SJCRH30 (cell line): ENCODE measurements around the gene VAV3. TPM values are rescaled to one million over a fixed set of nuclear protein-coding genes. Genes with fewer than 3 reads are reported as not detected.
"Not testable (repeated sequence)": the region's sequence is repeated elsewhere in the genome, so short reads cannot be mapped to it uniquely, and the experiment has no call there.

Experiments used
- DNase-seq, 2 experiments: peaks; one replicate each; pipeline ENCODE4 v3.0.0-alpha.2; 2015 to 2020
- H3K27ac ChIP-seq: fragments of 250-450 bp; sonication (Bioruptor Pico); 2 replicates; pipeline ENCODE4 v1.5.1; 2020; ENCODE audit warnings: mild to moderate bottlenecking, moderate library complexity
- H3K27me3 ChIP-seq: fragments of 250-450 bp; sonication (Bioruptor Pico); 2 replicates; pipeline ENCODE4 v1.5.1; 2020; ENCODE audit warnings: mild to moderate bottlenecking, moderate library complexity
- H3K36me3 ChIP-seq: fragments of 250-450 bp; sonication (Bioruptor Pico); 2 replicates; pipeline ENCODE4 v1.5.1; 2020; ENCODE audit warnings: mild to moderate bottlenecking, moderate library complexity
- H3K4me1 ChIP-seq: fragments of 250-450 bp; sonication (Bioruptor Pico); 2 replicates; pipeline ENCODE4 v1.5.1; 2020; ENCODE audit warnings: mild to moderate bottlenecking, moderate library complexity
- H3K4me3 ChIP-seq: fragments of 250-450 bp; sonication (Bioruptor Pico); 2 replicates; pipeline ENCODE4 v1.5.1; 2020; ENCODE audit warnings: mild to moderate bottlenecking, moderate library complexity
- H3K9me3 ChIP-seq: fragments of 250-450 bp; sonication (Bioruptor Pico); replicated peaks from 2 replicates; pipeline ENCODE4 v1.5.1; 2020; ENCODE audit warnings: mild to moderate bottlenecking, moderate library complexity
- total RNA-seq: library from RNA; depleted of rRNA; stranded (reverse); fragments of >200 nt; shearing (Covaris generic); gene quantifications from 2 replicates; pipeline ENCODE4 v1.2.3, GENCODE V29; 2014

The VAV3 gene
- total RNA-seq, 1 experiment from 2014 or later = 35.5 TPM

DNA sequence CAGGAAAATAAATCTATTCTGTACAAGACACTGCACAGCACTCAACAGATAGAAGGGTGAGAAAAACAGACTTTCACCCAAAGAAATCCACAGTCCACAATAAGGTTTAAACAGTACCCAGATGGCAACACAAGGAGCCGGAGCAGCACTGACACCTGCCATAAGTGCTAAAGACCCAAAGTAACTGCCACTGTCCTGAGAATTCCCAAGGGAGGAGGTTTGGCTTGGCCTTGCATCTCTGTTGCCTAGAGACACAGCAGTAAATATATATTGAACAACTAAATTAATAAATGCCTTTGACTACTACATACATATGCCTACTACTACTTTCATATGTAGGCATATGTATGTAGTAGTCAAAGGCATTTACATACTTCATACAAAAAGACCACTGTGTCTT lies 68.0 kb downstream of the VAV3 start:
- no peak overlapping the region for H3K4me3 ChIP-seq
- DNase-seq = no peak
- H3K27me3 ChIP-seq = no peaks in the 10 kb centered on the region
- H3K36me3 ChIP-seq = no peaks in the 10 kb centered on the region
- peaks cover 3% of the 10 kb centered on the region; the same call in 1 of the 2 replicates for H3K4me1 ChIP-seq
- 0 out of 2 replicates have a peak, but pooled peaks cover 9% of the 10 kb centered on the region for H3K9me3 ChIP-seq
- H3K27ac ChIP-seq = no peak overlapping the region

DNA sequence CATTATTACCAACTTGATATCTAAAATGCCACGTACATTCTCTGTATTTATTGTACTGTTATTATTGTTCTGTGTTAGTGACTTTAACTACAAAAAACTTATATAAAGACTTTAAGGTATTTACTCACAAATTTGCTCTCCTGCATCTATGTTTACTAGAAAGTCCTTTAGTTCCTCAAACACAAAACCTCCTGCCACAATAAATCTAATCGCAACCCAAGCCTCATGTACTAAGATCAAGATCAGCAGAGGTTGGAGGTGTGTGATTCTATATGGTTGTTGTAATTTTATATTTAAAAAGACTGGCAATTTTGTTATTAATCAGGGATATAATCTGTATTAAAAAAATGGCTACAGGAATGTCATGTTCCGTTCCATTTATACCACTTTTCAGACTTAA lies 68.6 kb downstream of the VAV3 start:
- Histone ChIP-seq H3K4me1 (peaks cover 3% of the 10 kb centered on the region; the same call in 1 of the 2 replicates), H3K9me3 (0 out of 2 replicates have a peak, but pooled peaks cover 9% of the 10 kb centered on the region), H3K36me3 (no peaks in the 10 kb centered on the region), H3K4me3 (no peak overlapping the region), H3K27ac (no peak overlapping the region), H3K27me3 (no peaks in the 10 kb centered on the region)
- no peak for DNase-seq

DNA sequence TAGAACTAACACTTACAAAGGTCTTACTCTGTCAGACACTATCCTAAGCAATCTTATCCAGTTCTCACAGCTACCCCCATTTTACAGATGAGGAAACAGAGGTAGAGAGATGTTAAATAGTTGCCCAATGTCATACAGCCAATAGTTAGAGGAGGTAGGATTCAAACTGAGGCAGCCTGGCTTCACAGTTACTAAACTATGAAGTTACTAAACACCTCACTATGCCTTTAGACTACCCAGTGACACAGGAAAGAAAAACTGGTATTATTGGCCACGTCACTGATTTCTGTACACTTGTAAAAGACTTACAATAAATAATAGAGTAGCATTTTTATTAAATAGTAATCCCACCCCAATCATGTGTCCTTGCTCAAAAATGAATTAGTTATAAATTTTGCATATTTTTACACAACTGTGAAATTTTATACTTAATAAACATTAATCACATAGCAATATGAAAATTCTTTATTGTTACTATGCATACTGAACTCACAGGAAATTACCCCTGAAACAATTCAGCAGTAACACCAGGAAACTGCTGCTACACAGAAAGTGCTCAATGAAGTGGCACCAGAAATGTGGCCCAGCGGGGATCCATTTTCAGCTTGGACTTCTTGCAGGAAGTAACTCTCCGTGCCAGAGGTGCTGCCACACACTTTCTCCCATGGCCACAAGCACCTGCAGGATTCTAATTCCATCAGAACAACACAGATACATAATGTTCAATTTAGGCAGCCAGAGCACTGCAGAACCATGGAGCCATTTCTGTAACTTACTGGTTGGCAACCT lies 69.4 kb downstream of the VAV3 start:
- Histone ChIP-seq H3K9me3 (0 out of 2 replicates have a peak, but pooled peaks cover 9% of the 10 kb centered on the region), H3K27me3 (no peaks in the 10 kb centered on the region), H3K4me1 (peaks cover 3% of the 10 kb centered on the region; the same call in 1 of the 2 replicates), H3K27ac (no peak overlapping the region), H3K36me3 (no peaks in the 10 kb centered on the region), H3K4me3 (no peak overlapping the region)
- DNase-seq = no peak

DNA sequence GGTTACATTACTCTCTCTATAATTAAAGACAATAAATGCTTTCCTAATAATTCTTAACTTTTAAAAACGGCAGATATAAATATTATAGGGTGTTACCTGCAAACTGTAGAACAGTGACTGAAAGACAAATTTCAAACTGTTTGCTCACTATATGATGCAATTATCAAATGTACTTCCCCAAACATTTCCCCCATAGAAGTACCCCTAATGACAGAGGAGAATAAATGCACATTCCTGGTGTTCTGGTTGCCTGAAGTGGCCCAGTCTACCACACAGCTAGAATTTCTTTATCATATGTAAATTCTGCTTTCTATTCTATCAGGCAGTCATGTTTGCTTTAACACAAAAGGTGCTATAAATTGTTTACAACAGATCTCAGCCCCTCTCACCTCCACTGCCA lies 70.4 kb downstream of the VAV3 start:
- Histone ChIP-seq H3K27me3 (no peaks in the 10 kb centered on the region), H3K4me3 (no peak overlapping the region), H3K36me3 (no peaks in the 10 kb centered on the region), H3K9me3 (0 out of 2 replicates have a peak, but pooled peaks cover 9% of the 10 kb centered on the region), H3K4me1 (no peaks in the 10 kb centered on the region; the same call in 1 of the 2 replicates), H3K27ac (no peak overlapping the region)
- no peak for DNase-seq

DNA sequence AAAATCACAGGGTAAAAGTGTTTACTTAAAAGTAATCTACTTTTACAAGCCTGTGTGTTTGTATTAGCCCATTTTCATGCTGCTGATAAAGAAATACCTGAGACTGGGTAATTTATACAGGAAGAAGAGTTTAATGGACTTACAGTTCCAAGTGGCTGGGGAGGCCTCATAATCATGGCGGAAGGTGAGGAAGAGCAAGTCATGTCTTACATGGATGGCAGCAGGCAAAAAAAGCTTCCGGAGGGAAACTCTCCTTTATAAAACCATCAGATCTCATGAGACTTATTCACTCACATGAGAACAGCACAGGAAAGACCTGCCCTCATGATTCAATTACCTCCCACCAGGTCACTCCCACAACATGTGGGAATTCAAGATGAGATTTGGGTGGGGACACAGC lies 71.6 kb downstream of the VAV3 start:
- not testable (repeated sequence) for H3K4me1 ChIP-seq, H3K36me3 ChIP-seq, H3K27ac ChIP-seq, DNase-seq, H3K27me3 ChIP-seq, H3K4me3 ChIP-seq, H3K9me3 ChIP-seq

DNA sequence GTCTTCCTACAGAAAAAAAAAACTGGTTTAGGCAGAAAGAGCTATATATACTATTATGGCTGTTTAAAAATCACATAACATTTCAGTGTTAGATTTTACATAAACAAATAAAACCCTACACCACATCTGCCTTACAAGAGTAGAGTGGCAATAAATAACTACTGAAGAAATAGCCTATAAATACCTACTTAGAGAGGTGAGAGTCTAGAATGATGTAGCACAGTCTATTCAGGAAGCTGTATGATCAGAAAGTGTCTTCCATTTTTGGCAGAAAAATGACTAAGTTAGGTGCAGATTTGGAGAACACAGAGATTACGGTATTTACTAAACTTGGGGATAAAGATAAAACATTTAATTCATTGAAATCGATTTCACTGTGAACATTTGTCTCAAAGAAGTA lies 75.5 kb downstream of the VAV3 start:
- H3K4me1 ChIP-seq = no peaks in the 10 kb centered on the region
- no peak overlapping the region for H3K4me3 ChIP-seq
- no peaks in the 10 kb centered on the region for H3K36me3 ChIP-seq
- DNase-seq = no peak
- 0 out of 2 replicates have a peak, but pooled peaks cover 9% of the 10 kb centered on the region for H3K9me3 ChIP-seq
- no peak overlapping the region for H3K27ac ChIP-seq
- no peaks in the 10 kb centered on the region for H3K27me3 ChIP-seq

DNA sequence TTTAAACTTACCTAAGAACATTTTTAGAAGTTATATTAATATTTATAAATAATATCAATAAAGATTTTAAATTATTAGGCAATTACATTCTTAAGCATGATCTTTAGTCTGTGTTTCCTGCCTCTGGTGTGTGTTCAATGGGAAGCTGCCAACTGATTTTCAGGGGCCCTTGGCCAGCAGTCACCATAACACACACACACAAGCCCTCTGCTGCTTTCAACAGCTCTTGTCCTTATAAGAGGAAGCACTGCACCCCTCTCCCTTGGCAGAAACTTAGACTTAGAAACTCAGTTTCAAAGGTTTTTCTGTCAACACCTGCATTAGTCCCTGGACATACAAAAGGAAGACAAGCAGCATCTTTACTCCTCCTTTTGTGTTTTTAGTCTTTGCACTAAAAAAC lies 81.4 kb downstream of the VAV3 start:
- H3K27ac ChIP-seq = no peak overlapping the region
- H3K27me3 ChIP-seq = no peaks in the 10 kb centered on the region
- no peaks in the 10 kb centered on the region for H3K9me3 ChIP-seq
- no peak for DNase-seq
- H3K4me3 ChIP-seq = no peak overlapping the region
- H3K36me3 ChIP-seq = no peaks in the 10 kb centered on the region
- H3K4me1 ChIP-seq = no peaks in the 10 kb centered on the region

DNA sequence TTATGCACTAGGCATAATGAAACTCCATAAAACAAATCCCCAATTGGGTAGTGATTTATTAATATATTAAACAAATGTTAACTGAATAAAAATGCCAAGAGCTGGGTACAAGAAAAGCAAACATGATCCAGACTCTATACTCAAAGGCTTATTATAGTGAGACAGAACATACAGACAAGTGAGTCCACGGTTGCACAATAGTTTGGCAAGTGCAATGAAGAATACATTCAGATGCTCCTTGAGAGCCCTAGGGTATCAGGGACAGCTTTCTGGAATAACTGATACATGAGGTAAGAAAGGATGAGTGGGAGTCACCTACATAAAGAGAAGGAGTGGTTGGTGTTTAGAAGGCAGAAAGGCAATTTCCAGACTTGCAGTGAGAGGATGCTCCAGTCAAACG lies 85.1 kb downstream of the VAV3 start:
- Histone ChIP-seq H3K4me3 (no peak overlapping the region), H3K27me3 (no peaks in the 10 kb centered on the region), H3K36me3 (no peaks in the 10 kb centered on the region), H3K9me3 (no peaks in the 10 kb centered on the region), H3K27ac (no peak overlapping the region), H3K4me1 (peaks cover 11% of the 10 kb centered on the region)
- DNase-seq = no peak

DNA sequence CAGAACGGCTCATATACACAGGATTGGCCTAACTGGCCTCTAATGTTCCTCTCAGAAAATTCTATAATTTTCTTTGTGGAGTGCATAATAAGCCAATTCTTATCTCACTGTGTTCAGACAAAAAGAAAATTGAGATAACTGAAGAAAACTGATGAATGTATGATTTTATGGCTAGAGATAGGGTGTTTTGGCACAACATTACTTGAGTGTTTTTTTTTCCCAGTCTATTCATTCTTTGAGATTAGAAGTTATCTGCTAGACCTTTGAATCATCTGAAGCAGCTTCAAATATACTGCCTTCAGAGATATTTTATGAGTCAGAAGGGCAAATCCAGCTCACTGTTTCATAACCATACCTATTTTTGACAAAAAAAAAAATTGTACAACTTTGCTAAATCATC lies 85.6 kb downstream of the VAV3 start:
- no peaks in the 10 kb centered on the region for H3K9me3 ChIP-seq
- no peak overlapping the region for H3K4me3 ChIP-seq
- no peak overlapping the region for H3K27ac ChIP-seq
- no peaks in the 10 kb centered on the region for H3K27me3 ChIP-seq
- peaks cover 11% of the 10 kb centered on the region for H3K4me1 ChIP-seq
- H3K36me3 ChIP-seq = no peaks in the 10 kb centered on the region
- DNase-seq = no peak

DNA sequence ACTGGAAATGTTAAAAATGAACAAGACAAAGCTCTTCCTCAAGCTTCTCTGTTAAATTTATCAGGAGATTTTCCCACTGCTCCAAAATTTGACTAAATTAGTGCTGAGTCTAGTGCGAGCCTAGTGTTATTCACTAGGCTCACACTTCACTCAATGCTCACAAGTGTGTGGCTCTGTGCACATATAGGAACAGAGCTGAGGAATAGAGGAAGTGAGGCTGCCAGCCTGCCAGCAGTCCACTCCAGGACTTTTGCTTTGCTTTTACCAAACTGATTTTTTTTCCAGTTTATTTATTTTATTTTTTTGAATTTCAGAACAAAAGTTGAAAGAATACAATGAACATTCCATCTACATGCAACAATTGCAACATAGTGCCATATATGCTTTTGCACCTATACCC lies 87.2 kb downstream of the VAV3 start:
- no peaks in the 10 kb centered on the region for H3K9me3 ChIP-seq
- H3K4me3 ChIP-seq = no peak overlapping the region
- peaks cover 11% of the 10 kb centered on the region for H3K4me1 ChIP-seq
- no peaks in the 10 kb centered on the region for H3K27me3 ChIP-seq
- no peak overlapping the region for H3K27ac ChIP-seq
- DNase-seq = no peak
- 0 out of 2 replicates have a peak, but pooled peaks cover 6% of the 10 kb centered on the region for H3K36me3 ChIP-seq

DNA sequence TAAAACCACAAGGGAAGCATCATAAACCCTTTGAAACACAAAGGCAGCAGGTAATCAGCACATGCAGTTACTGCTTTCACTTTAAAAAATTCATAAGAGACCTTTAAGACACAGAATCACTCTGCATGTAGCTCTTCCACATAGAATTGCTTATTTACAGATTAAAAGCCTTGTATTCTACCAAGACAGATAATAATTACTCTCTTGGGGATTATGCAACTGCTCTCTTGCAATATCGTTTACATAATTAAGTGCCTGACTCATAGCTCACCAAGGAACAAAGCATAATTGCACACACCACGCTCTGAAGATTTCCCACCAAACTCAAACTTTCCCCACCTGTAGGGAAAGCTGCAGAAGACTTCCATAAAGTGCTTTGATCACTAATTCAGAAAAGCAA lies 87.9 kb downstream of the VAV3 start:
- no peaks in the 10 kb centered on the region for H3K9me3 ChIP-seq
- H3K36me3 ChIP-seq = 0 out of 2 replicates have a peak, but pooled peaks cover 6% of the 10 kb centered on the region
- H3K27ac ChIP-seq = no peak overlapping the region
- DNase-seq = peak in 1 of 2 experiments; percentile 49
- peaks cover 11% of the 10 kb centered on the region for H3K4me1 ChIP-seq
- no peak overlapping the region for H3K4me3 ChIP-seq
- H3K27me3 ChIP-seq = no peaks in the 10 kb centered on the region

DNA sequence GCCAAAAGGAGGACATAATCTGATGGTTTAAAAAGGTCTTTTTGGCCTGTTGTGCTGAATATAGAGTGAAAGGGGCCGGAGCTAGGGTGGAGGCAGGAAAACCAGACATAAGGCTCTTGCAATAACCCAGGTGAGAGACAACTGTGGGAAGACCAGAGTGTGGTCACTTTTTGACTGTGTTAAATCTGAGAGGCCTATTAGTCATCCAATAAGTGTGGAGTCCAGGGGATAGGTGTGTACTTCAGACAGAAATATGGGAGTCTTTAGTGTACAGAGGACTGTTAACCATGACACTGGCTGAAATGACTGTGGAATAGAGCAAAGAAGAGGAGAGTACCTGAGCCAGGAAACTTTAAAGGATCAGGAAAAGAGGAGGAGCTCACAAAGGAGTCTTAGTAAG lies 89.3 kb downstream of the VAV3 start:
- Histone ChIP-seq H3K4me3 (no peak overlapping the region), H3K27ac (no peak overlapping the region), H3K36me3 (0 out of 2 replicates have a peak, but pooled peaks cover 6% of the 10 kb centered on the region), H3K4me1 (peaks cover 11% of the 10 kb centered on the region), H3K9me3 (no peaks in the 10 kb centered on the region), H3K27me3 (no peaks in the 10 kb centered on the region)
- DNase-seq = no peak

DNA sequence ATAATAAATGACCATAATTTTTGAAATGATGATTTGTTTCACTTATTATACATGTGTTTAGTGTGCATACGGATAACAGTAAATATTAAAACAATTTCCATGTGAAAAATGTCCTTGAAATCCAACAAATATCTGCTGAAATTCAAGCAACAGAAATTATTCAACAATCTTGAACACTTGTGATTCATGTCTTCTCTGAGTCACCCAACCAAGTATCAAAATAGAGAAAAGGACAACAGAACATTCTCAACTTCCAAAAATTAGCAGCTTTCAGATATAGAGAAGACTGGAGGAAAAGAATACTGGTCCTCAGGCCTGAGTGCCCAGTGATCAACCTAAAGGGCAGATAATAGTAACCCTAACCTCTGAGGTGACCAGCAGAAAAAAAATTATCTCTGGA lies 90.8 kb downstream of the VAV3 start:
- H3K4me3 ChIP-seq = no peak overlapping the region
- no peak for DNase-seq

DNA sequence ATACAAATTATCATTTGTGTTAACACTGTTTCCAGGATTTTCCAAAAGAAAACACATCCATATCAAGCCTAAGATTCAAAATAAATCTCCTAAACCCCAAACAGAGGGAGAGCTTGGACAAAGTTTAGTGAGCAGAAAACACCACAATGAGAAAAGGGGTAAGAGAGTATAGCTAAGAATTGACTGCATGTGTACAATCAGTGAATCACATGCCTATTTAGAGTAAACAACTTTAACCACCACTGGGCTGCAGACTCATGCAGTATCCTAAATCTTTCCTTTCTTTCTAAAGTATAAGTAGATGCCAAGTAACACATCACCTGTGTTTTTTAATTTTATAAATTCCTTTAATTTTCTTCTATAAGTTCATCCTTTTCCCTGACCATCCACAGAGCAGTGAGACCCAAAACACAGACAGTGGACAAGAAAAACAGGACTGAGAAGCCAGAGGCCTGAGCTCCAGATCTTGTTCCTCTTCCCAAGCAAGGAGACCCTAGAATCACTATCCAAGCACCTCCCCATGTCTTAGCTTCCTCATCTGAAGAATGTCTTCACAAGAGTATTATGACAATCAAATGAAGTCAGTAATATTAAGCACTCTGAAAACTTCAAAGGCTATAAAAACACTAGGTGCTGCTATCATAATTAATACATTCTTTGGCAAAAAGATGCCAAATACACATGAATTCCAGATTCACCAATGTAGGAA lies 93.1 kb downstream of the VAV3 start:
- H3K4me1 ChIP-seq = peaks cover 2% of the 10 kb centered on the region
- DNase-seq = no peak
- H3K9me3 ChIP-seq = no peaks in the 10 kb centered on the region
- H3K36me3 ChIP-seq = peaks cover 10% of the 10 kb centered on the region; the same call in 1 of the 2 replicates
- no peaks in the 10 kb centered on the region for H3K27me3 ChIP-seq
- no peak overlapping the region for H3K27ac ChIP-seq
- H3K4me3 ChIP-seq = no peak overlapping the region

More for the DNA sequence above, 90.8 kb downstream of the VAV3 start:
- Histone ChIP-seq H3K36me3 (peaks cover 10% of the 10 kb centered on the region; the same call in 1 of the 2 replicates), H3K27ac (no peak overlapping the region), H3K4me1 (peaks cover 11% of the 10 kb centered on the region), H3K9me3 (no peaks in the 10 kb centered on the region), H3K27me3 (no peaks in the 10 kb centered on the region)

DNA sequence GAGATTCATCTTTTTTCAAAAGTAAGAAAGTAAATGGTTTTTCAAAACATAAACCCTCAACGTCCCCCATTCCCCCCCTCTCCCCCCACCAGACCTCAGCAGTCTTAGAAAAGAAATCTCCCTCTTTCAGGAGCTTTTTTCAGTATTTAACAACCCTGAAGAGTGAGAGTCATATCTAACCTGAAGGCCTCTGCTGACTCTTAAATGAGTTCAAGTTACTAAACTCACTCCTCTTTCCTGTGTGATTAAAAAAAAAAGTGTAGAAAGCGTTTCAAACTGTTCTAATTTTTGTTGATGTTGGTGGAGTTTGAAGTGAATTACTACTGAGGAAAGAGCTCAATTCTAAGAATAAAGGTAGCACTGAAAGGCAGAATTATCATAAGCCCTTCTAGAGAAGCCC lies 93.7 kb downstream of the VAV3 start:
- DNase-seq = no peak
- H3K27ac ChIP-seq = no peak overlapping the region

More for the DNA sequence above, 93.7 kb downstream of the VAV3 start:
- H3K4me3 ChIP-seq = no peak overlapping the region
- H3K9me3 ChIP-seq = no peaks in the 10 kb centered on the region
- no peaks in the 10 kb centered on the region for H3K27me3 ChIP-seq
- H3K4me1 ChIP-seq = no peaks in the 10 kb centered on the region; the same call in 1 of the 2 replicates
- H3K36me3 ChIP-seq = peaks cover 10% of the 10 kb centered on the region; the same call in 1 of the 2 replicates
